MM.1S (cell line): ENCODE data around the gene ITGA2.

ENCODE experiments used
- DNase-seq: peaks from one replicate; pipeline ENCODE4 v3.0.0-alpha.2; 2015
- H2AFZ ChIP-seq: fragments of 300-600 bp; sonication (generic); 2 replicates; pipeline ENCODE4 v1.6.0; 2016; ENCODE audit warnings: antibody characterized with exemption, low read length
- H3F3A ChIP-seq: fragments of 300-600 bp; sonication (generic); 2 replicates; pipeline ENCODE4 v1.6.1; 2016; ENCODE audit warnings: mild to moderate bottlenecking, antibody characterized with exemption, low read length, moderate library complexity, mixed read lengths; ENCODE audit not compliant: insufficient read depth
- H3K27ac ChIP-seq: fragments of 300-600 bp; sonication (generic); 2 replicates; pipeline ENCODE4 v1.5.1; 2016; ENCODE audit warnings: mild to moderate bottlenecking, low read length
- H3K27me3 ChIP-seq: fragments of 300-600 bp; sonication (generic); replicated peaks from 2 replicates; pipeline ENCODE4 v1.6.0; 2016; ENCODE audit warnings: low read length; ENCODE audit not compliant: insufficient read depth
- H3K36me3 ChIP-seq: fragments of 300-600 bp; sonication (generic); replicated peaks from 2 replicates; pipeline ENCODE4 v1.6.1; 2016; ENCODE audit warnings: mild to moderate bottlenecking, low read length, mixed read lengths; ENCODE audit not compliant: insufficient read depth
- H3K4me1 ChIP-seq: fragments of 300-600 bp; sonication (generic); 2 replicates; pipeline ENCODE4 v1.6.1; 2016; ENCODE audit warnings: low read length, mixed read lengths
- H3K4me2 ChIP-seq: fragments of 300-600 bp; sonication (generic); 2 replicates; pipeline ENCODE4 v1.6.0; 2016; ENCODE audit warnings: low read depth, low read length
- H3K4me3 ChIP-seq: fragments of 300-600 bp; sonication (generic); 2 replicates; pipeline ENCODE4 v1.5.1; 2016; ENCODE audit warnings: low read length, mixed read lengths
- H3K79me2 ChIP-seq: fragments of 300-600 bp; sonication (generic); 2 replicates; pipeline ENCODE4 v1.6.1; 2016; ENCODE audit warnings: mixed run types, low read length, mixed read lengths
- H3K9ac ChIP-seq: fragments of 300-600 bp; sonication (generic); 2 replicates; pipeline ENCODE4 v1.6.1; 2016; ENCODE audit warnings: low read length, mixed read lengths
- H3K9me2 ChIP-seq: fragments of 300-600 bp; sonication (generic); replicated peaks from 2 replicates; pipeline ENCODE4 v1.6.1; 2016; ENCODE audit warnings: mild to moderate bottlenecking, low read length, mixed read lengths; ENCODE audit not compliant: insufficient read depth
- H3K9me3 ChIP-seq: fragments of 300-600 bp; sonication (generic); replicated peaks from 2 replicates; pipeline ENCODE4 v1.6.1; 2016; ENCODE audit warnings: mild to moderate bottlenecking, low read length, mixed read lengths; ENCODE audit not compliant: insufficient read depth
- H4K20me1 ChIP-seq: fragments of 300-600 bp; sonication (generic); 2 replicates; pipeline ENCODE4 v1.6.1; 2016; ENCODE audit warnings: mild to moderate bottlenecking, low read length, moderate library complexity, mixed read lengths; ENCODE audit not compliant: insufficient read depth
- EZH2 ChIP-seq: fragments of 300-600 bp; sonication (generic); optimal IDR thresholded peaks from 2 replicates; pipeline ENCODE3; 2017; ENCODE audit warnings: low read depth, mild to moderate bottlenecking, antibody characterized with exemption, low read length, mixed read lengths
- EZH2phosphoT487 ChIP-seq: fragments of 300-600 bp; sonication (generic); IDR thresholded peaks from 2 replicates; pipeline ENCODE4 v1.6.1; 2018; ENCODE audit warnings: antibody characterized with exemption, low read length
- TF ChIP-seq, protein P1 (sequence below): fragments of 300-600 bp; sonication (generic); IDR thresholded peaks from 2 replicates; pipeline ENCODE4 v1.5.1; 2016; ENCODE audit warnings: antibody characterized with exemption, low read length, mixed read lengths

Gene ITGA2

DNA sequence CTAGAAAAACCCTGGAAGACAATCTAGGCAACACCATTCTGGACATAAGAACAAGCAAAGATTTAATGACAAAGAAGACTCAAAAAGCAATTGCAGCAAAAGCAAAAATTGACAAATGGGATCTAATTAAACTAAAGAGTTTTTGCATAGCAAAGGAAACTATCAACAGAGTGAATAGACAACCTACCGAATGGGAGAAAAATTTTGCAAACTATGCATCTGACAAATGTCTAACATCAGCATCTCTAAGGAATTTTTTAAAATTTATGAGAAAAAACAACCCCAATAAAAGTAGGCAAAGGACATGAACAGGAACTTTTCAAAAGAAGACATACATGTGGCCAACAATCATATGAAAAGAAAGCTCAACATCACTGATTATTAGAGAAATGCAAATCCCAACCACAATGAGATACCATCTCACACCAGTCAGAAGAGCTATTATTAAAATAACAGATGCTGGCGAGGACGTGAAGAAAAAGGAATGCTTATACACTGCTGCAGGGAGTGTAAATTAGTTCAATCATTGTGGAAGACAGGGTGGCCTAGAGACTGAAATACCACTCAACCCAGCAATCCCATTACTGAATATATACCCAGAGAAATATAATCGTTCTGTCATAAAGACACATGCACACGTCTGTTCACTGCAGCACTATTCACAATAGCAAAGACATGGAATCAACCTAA is 116.6 kb downstream of the ITGA2 start:
- H3K4me3 ChIP-seq: no peak overlapping the region
- 0 out of 2 replicates have a peak, but pooled peaks cover 3% of the 10 kb centered on the region for H3K4me1 ChIP-seq
- TF ChIP-seq EZH2phosphoT487: no peak
- TF ChIP-seq, protein P1, sequence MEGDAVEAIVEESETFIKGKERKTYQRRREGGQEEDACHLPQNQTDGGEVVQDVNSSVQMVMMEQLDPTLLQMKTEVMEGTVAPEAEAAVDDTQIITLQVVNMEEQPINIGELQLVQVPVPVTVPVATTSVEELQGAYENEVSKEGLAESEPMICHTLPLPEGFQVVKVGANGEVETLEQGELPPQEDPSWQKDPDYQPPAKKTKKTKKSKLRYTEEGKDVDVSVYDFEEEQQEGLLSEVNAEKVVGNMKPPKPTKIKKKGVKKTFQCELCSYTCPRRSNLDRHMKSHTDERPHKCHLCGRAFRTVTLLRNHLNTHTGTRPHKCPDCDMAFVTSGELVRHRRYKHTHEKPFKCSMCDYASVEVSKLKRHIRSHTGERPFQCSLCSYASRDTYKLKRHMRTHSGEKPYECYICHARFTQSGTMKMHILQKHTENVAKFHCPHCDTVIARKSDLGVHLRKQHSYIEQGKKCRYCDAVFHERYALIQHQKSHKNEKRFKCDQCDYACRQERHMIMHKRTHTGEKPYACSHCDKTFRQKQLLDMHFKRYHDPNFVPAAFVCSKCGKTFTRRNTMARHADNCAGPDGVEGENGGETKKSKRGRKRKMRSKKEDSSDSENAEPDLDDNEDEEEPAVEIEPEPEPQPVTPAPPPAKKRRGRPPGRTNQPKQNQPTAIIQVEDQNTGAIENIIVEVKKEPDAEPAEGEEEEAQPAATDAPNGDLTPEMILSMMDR: no peak
- TF ChIP-seq EZH2: no peak
- H3K36me3 ChIP-seq: no peaks in the 10 kb centered on the region; the same call in 1 of the 2 replicates
- no peak overlapping the region for H3K9ac ChIP-seq
- no peaks in the 10 kb centered on the region for H4K20me1 ChIP-seq
- no peak overlapping the region for H3K27ac ChIP-seq
- no peak for DNase-seq
- no peak overlapping the region for H3K4me2 ChIP-seq
- no peaks in the 10 kb centered on the region for H3K79me2 ChIP-seq
- H3K9me2 ChIP-seq: no peaks in the 10 kb centered on the region
- H3K9me3 ChIP-seq: no peaks in the 10 kb centered on the region
- peaks cover 5% of the 10 kb centered on the region; the same call in 1 of the 2 replicates for H3F3A ChIP-seq
- no peak overlapping the region for H2AFZ ChIP-seq
- H3K27me3 ChIP-seq: no peaks in the 10 kb centered on the region

GRCh38 chr5:53109056-53109442 is 119.9 kb downstream of the ITGA2 start:
- no peaks in the 10 kb centered on the region for H3K36me3 ChIP-seq
- H3K9ac ChIP-seq: peak overlapping the region; percentile 69; the same call in 1 of the 2 replicates
- peaks cover 5% of the 10 kb centered on the region; the same call in 1 of the 2 replicates for H3F3A ChIP-seq
- H3K4me3 ChIP-seq: peak overlapping the region; percentile 90
- 0 out of 2 replicates have a peak, but pooled peaks cover 4% of the 10 kb centered on the region for H3K4me1 ChIP-seq
- peak overlapping the region; percentile 100 for H2AFZ ChIP-seq
- H3K9me2 ChIP-seq: no peaks in the 10 kb centered on the region
- TF ChIP-seq, protein P1: no peak
- TF ChIP-seq EZH2phosphoT487 (no peak), EZH2 (no peak)
- H3K27ac ChIP-seq: peak overlapping the region; percentile 23; the same call in 1 of the 2 replicates
- H3K4me2 ChIP-seq: peak overlapping the region; percentile 77
- no peaks in the 10 kb centered on the region for H3K79me2 ChIP-seq
- DNase-seq: peak; percentile 8
- no peaks in the 10 kb centered on the region for H3K9me3 ChIP-seq
- H4K20me1 ChIP-seq: no peaks in the 10 kb centered on the region
- H3K27me3 ChIP-seq: no peaks in the 10 kb centered on the region

DNA sequence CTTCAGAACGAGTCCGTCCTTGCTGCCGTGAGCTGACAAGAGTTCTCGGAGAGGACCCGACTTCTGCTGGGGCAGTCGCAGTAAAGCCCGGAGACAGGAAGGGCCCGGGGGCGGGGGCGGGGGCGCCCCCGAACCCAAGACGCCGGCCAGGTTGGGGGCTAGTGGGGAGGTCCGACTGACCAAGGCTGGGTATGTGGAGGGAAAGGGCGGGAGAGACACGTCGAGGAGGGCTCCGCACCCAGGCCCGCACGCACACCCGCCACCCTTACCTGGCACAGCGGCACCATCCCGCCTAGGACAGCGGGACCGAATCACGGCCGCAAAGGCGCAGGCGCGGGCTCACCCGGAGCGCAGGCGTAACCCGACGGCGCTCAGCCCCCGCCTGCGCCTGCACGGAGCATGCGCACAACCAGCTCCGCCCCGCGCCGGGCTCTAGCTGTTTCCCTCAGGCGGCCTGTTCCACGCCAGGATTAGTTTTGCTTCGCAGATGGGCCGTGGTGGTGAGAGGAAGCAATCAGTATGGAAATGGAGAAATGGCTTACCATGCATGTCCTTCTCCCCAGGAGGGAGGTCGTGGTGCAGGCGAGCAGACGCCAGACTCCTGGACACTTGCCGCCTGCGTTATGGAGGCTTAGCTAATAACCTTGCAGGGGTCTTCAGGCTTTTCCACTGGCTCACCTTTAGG is 120.4 kb downstream of the ITGA2 start, which contains the start of gene MOCS2:
MOCS2 (minus strand) TSS at position 315 of the 685 bp plus-strand sequence. CDS start 2,583 bp downstream, outside the sequence.
- peak within 1 kb of the TSS; percentile 79 for H3K4me2 ChIP-seq
- H3F3A ChIP-seq: peaks cover 5% of the 10 kb centered on the region; the same call in 1 of the 2 replicates
- H3K27ac ChIP-seq: peak within 1 kb of the TSS; percentile 23; the same call in 1 of the 2 replicates
- H3K27me3 ChIP-seq: no peaks in the 10 kb centered on the region
- H3K79me2 ChIP-seq: no peaks in the 10 kb centered on the region
- H3K9me2 ChIP-seq: no peaks in the 10 kb centered on the region
- 0 out of 2 replicates have a peak, but pooled peaks cover 4% of the 10 kb centered on the region for H3K4me1 ChIP-seq
- no peaks in the 10 kb centered on the region for H3K36me3 ChIP-seq
- peak within 1 kb of the TSS; percentile 100 for H2AFZ ChIP-seq
- DNase-seq: peak; percentile 95
- TF ChIP-seq EZH2phosphoT487 (no peak), EZH2 (no peak)
- TF ChIP-seq, protein P1: no peak
- peak within 1 kb of the TSS; percentile 69 for H3K9ac ChIP-seq
- H4K20me1 ChIP-seq: no peaks in the 10 kb centered on the region
- H3K4me3 ChIP-seq: peak within 1 kb of the TSS; percentile 90
- no peaks in the 10 kb centered on the region for H3K9me3 ChIP-seq
